Activated CD4-positive, alpha-beta T cell treated with anti-CD3 and anti-CD28 coated beads for 48 hours (primary cell): Measurements from ENCODE around the gene SPNS2.

Experiments
- DNase-seq: peaks from one replicate; pipeline ENCODE4 v3.0.0-alpha.2; 2020

Gene SPNS2

GRCh38 chr17:4525691-4526397, 27.2 kb downstream of the SPNS2 start:
- no peak for DNase-seq

GRCh38 chr17:4527134-4527533, 28.5 kb downstream of the SPNS2 start:
- DNase-seq: no peak

- no peak for DNase-seq
Measured at GRCh38 chr17:4527566-4528125, 29.0 kb downstream of the SPNS2 start.

- no peak for DNase-seq
Measured at GRCh38 chr17:4529533-4530152, 31.0 kb downstream of the SPNS2 start.

GRCh38 chr17:4530799-4531730, 32.4 kb downstream of the SPNS2 start:
- no peak for DNase-seq

- DNase-seq: no peak
Measured at GRCh38 chr17:4531988-4532736, 33.5 kb downstream of the SPNS2 start.

GRCh38 chr17:4532860-4533522, 34.3 kb downstream of the SPNS2 start:
- DNase-seq: no peak

- peak; percentile 42 for DNase-seq
Measured at GRCh38 chr17:4533523-4534504, 35.1 kb downstream of the SPNS2 start.

GRCh38 chr17:4534515-4534914, 35.8 kb downstream of the SPNS2 start:
- DNase-seq: no peak

- no peak for DNase-seq
Measured at GRCh38 chr17:4534928-4535666, 36.4 kb downstream of the SPNS2 start.

GRCh38 chr17:4535667-4536258, 37.1 kb downstream of the SPNS2 start:
- DNase-seq: no peak

- no peak for DNase-seq
Measured at GRCh38 chr17:4536259-4536741, 37.6 kb downstream of the SPNS2 start.

- DNase-seq: no peak
Measured at GRCh38 chr17:4536742-4537411, 38.2 kb downstream of the SPNS2 start.

- DNase-seq: no peak
Measured at GRCh38 chr17:4537451-4538235, 39.0 kb downstream of the SPNS2 start.

GRCh38 chr17:4538236-4539002, 39.7 kb downstream of the SPNS2 start:
- DNase-seq: no peak

- no peak for DNase-seq
Measured at GRCh38 chr17:4539025-4539424, 40.3 kb downstream of the SPNS2 start.

- DNase-seq: no peak
Measured at GRCh38 chr17:4539576-4540223, 41.0 kb downstream of the SPNS2 start.
